ENCODE measurements around the gene SH3RF3.

Gene SH3RF3

GRCh38 chr2:109442715-109443319, 313.8 kb downstream of the SH3RF3 start:
- no peak for DNase-seq

- DNase-seq = no peak
Observed at GRCh38 chr2:109444916-109445315, 315.9 kb downstream of the SH3RF3 start.

- peak; percentile 72 for DNase-seq
Observed at GRCh38 chr2:109446278-109447131, 317.5 kb downstream of the SH3RF3 start.

GRCh38 chr2:109447251-109447661, 318.3 kb downstream of the SH3RF3 start:
- peak; percentile 72 for DNase-seq

GRCh38 chr2:109447776-109448175, 318.8 kb downstream of the SH3RF3 start:
- peak; percentile 60 for DNase-seq

GRCh38 chr2:109448207-109448606, 319.2 kb downstream of the SH3RF3 start:
- no peak for DNase-seq

- no peak for DNase-seq
Observed at GRCh38 chr2:109448946-109449788, 320.2 kb downstream of the SH3RF3 start.

GRCh38 chr2:109450574-109451273, 321.7 kb downstream of the SH3RF3 start:
- no peak for DNase-seq

GRCh38 chr2:109451671-109452070, 322.7 kb downstream of the SH3RF3 start:
- DNase-seq = no peak

GRCh38 chr2:109452318-109453305, 323.6 kb downstream of the SH3RF3 start:
- DNase-seq = no peak

GRCh38 chr2:109453371-109453995, 324.5 kb downstream of the SH3RF3 start:
- DNase-seq = no peak

GRCh38 chr2:109454304-109454703, 325.3 kb downstream of the SH3RF3 start:
- DNase-seq = no peak

GRCh38 chr2:109454765-109455394, 325.9 kb downstream of the SH3RF3 start:
- no peak for DNase-seq

GRCh38 chr2:109455731-109456691, 327.0 kb downstream of the SH3RF3 start:
- DNase-seq = no peak

GRCh38 chr2:109456776-109457175, 327.8 kb downstream of the SH3RF3 start:
- DNase-seq = no peak

- DNase-seq = no peak
Observed at GRCh38 chr2:109457366-109457765, 328.4 kb downstream of the SH3RF3 start.

GRCh38 chr2:109457794-109458193, 328.8 kb downstream of the SH3RF3 start:
- DNase-seq = no peak

- DNase-seq = no peak
Observed at GRCh38 chr2:109458512-109458911, 329.5 kb downstream of the SH3RF3 start.

- DNase-seq = no peak
Observed at GRCh38 chr2:109459485-109459884, 330.5 kb downstream of the SH3RF3 start.
